ENCODE measurements around the gene DPYSL5.
"Not testable (repeated sequence)": the region's sequence is repeated elsewhere in the genome, so short reads cannot be mapped to it uniquely, and the experiment has no call there.

DPYSL5 gene

GRCh38 chr2:26901326-26902183 lies 53.6 kb downstream of the DPYSL5 start:
- DNase-seq (ENCODE audit: low spot score), result peak; percentile 95

DNA sequence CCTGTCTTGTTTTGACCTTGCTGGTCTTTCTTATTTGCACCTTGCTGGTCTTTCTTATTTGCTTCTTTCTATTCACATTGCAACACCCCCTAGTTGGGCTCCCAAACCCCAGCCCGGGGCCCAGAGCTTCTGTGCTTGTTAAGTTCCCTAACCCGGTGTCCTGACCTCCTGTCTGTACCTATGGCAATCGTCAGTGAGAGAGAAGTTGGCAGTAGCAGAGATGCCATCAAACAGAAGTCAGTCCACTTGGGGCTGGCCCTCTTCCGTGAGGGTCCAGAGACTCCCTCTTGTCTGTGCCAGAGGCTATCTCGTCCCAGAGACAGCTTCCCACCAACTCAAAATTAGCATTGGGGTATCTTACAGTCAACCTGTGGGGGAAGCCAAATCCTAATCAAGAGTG lies 55.7 kb downstream of the DPYSL5 start:
- no peak for DNase-seq (ENCODE audit: low spot score)

GRCh38 chr2:26904839-26905238 lies 56.9 kb downstream of the DPYSL5 start:
- DNase-seq (ENCODE audit: low spot score), result peak; percentile 77

DNA sequence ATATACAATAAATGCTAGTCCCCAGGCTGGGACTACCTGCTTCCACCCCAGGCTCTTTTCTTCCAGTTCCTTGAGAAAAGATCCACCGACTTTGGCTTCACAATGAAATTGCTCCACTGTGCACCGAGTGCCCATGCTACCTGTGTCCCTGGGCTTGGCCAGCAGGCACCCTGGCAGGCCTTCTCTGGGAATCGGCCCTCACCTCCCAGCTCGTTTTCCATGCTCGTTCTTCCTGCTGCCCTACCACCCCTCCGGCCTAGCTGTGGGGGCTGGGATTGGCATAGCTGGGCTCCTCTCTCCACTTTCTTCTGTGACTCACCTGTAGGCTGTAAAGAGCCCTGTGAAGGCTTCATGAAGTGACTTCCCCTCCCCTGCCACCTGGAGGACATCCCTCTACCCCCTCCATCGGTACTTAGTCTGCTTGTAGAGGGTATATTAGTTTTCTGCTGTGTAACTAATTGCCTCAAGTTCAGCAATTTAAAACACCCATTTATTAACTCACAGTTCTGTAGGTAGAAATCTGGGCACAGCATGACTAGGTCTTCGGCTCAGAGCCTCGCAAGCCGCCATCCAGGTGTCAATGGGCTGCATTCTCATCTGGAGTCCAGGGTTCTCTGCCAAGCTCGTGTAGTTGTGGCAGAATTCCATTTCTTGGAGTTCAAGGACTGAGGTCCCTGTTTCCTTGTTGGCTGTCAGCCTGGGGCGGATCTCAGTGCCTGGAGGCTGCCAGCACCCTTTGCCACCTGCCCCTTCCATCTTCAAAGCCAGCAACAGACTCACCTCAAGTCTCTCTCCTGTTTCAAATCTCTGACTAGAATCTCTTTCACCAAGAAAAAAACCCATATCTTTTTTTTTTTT lies 57.6 kb downstream of the DPYSL5 start:
- DNase-seq (ENCODE audit: low spot score), result no peak

- no peak for DNase-seq (ENCODE audit: low spot score)
These were observed 59.5 kb downstream of the DPYSL5 start for GRCh38 chr2:26907416-26907815.

DNA sequence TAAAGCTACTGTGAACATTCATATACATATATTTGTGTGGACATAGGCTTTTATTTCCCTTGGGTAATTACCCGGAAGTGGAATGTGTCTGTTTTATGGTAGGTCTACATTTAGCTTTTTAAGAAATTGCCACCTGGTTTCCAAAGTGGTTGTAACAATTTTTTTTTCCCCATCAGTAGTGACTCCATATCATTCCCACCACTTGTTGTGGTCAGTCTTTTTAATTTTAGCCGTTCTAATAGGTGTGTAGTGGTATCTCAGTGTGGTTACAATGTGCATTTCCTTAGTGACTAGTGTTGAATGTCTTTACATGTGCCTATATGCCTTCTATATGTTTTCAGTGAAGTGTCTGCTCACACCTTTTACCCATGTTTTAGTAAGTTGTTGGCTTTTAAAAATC lies 62.2 kb downstream of the DPYSL5 start:
- no peak for DNase-seq (ENCODE audit: low spot score)

DNA sequence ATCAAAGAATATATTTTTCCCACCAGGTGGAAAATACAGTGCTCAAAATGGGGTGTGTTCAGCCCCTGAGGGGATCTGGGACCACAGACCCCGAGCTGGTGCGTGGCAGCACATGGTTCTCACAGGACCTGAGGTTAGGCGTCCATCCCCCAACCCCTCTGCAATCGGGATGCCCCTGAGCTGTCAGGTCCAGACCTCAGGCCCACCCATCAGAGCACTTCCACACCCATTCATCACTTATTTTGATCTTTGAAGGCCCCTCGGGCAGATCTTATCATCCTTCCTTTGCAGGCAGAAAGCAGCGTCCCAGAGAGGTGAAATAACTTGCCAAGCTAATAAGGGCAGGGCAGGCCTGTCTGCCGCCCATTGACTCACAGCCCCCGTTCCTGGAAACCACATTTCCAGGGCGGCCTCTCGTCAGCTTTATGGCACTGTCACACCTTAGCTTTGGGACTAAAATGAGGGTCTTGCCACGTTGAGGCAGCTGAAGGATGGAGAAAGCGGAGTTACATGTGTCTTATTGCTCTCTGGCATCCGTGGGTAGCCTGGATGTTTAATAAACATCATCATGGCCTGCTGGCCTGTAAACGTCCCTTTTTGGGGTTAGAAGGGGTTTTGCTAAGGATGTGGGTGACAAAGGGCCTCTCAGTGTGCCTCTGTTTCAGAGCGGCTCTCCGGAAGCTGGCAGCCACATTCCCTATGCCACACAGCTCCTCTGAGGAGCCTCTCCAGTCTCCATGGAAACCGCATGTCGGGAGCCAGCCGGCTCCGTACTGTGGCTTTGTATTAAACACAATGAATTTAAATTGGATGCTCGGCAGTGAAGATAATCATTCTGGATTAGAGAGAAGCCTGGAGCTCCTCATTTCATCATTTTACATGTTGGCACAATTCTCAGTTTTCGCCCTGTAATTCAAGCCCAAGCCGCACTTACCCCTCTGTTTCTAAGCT lies 64.3 kb downstream of the DPYSL5 start:
- DNase-seq (ENCODE audit: low spot score), result peak; percentile 97

DNA sequence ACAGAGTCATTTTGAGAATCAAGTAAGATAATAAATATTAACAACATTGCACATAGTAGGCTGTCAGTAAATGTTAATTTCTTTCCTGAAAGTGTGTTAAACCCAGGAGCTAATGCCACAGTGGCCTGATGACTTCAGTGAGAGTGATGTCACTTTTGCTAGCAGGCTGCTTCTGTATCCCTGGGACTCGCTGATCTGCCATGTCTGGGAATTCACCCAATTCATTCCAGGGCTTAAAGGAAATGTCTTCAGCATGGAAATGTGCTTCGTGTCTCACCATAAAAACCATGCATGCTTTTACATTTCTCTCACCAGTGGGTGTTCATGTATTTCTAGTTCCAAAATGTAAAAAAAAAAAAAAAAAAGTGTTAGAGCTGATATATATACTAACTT lies 65.7 kb downstream of the DPYSL5 start:
- no peak for DNase-seq (ENCODE audit: low spot score)

DNA sequence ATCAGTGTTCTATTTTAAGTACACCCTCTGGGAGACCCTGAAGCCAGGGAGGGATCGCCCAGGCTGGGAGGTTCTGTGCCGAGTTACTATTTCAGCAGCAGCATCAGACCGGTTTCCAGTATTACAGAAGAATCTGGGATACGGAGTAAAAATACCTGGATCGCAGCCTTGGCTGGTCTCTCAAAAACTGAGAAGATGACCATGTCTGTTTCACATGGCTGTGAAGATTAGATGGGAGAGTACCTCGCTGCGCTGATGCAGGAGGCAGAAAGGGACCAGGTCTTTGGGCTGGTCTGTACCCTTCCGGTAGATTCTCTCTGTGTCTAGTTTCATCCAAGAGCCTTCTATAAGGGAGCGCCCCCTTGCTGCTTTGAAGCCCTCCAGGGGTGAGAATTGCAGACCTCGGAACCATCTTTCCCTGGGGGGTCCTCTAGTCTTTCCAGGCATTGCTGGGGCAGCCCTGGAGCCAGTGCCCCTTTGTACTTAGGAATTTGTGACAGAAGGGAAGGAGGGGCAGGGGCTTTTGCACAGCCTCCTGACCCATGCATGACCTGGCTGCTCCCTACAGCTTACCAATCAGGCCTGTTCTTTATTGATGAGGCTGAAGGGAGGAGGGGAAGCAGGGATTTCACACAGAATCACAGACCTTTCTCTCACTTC lies 66.2 kb downstream of the DPYSL5 start:
- DNase-seq (ENCODE audit: low spot score), result no peak

DNA sequence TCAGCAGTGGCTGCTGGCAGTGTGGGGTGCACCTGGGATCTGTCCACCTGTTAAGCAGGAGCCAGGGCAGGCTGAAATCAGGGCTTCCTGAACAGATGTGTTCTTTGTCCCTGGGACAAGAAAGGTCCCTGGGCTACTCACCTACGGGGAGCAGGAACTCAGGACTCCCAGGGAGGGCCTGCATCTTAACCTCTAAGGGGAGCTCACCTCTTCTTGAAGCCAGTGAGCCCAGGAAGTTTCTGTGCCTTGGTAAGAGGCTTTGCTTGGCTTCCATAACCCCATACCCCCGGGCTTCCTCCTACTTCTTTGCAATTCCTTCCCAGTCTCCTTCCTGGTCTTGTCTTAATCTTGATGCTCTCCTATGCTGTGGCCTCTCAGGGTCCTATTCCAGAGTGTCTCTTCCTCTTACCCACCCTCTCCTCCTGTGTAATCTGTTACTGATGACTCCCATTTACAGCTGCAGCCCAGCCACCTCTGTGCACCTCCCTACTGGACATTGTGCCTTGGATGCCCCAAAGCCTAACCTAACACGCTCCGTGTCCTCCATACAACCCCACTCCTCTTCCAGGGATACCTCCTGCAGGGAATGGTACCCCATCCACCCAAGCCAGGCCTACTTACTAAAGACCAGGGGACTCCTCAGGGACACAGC lies 66.9 kb downstream of the DPYSL5 start:
- no peak for DNase-seq (ENCODE audit: low spot score)

- no peak for DNase-seq (ENCODE audit: low spot score)
These were observed 67.4 kb downstream of the DPYSL5 start for GRCh38 chr2:26915316-26915715.

GRCh38 chr2:26916128-26916692 lies 68.3 kb downstream of the DPYSL5 start:
- no peak for DNase-seq (ENCODE audit: low spot score)

DNA sequence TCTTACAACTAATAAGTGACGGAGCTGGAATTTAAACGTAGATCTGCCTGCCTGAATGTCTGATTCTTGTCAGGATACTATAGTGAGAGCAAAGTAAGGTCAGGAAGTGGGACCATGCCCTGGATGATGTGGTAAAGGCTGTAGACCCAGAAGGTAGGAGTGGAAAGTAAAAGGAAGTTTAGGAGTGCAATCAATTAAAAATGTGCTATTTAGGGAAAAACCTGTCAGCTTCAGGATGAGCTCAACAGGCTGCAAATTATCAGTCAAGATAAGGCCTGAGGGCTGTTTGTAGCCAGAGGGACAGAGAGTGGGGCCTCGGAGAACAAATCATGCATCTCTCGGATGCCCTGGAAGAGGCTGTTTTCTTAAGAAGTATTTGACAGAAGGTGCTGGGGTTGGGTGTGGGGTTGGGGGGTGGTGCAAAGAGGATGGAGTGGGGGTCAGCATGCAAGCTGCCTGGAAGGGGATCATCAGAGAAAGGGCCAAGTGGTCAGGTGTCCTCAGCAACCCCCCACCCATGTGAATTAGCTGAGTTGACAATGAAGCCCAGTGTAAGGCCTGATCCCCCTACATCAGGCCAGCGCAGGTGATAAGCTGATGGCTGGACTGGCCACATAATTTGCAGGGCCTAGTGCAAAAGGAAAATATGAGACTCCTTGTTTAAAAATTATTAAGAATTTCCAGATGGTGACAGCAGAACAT lies 69.4 kb downstream of the DPYSL5 start:
- DNase-seq (ENCODE audit: low spot score), result no peak

- no peak for DNase-seq (ENCODE audit: low spot score)
These were observed 73.4 kb downstream of the DPYSL5 start for GRCh38 chr2:26921323-26921722.

DNA sequence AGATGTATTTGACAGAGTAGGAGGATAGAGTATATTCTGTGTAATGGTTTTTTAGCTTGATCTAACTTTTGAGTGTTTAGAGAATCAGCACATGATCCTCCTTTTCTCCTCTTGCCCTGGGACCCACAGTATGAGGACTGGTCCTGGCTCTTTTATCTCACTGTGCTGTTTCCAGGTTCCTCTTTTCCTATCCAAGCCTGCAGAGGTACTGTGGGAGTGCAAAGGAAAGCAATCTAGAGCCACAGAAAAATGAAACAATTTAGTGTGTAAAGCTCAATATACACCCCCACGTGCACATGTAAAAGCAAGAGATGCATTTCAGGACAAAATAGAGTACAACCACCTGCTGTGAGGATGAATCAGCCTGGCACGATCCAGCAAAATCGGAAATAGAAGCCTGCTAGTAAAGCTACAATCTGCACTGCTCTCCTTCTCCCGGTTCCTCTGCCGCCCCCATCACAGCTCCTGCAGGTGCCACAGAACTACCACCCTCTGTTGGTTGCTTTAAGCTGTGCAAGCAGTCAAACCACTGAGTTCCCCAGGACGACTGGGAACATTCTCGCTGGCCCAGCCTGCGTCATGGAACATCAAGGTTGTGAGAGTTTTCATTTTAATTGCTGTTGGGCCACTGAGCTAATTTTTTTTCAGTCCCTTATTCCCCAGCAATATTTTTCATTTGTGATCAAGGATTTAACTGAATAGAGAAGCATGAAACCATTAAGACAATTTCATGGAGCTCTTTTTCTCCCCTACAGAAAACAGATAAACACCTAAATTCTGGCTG lies 74.7 kb downstream of the DPYSL5 start:
- DNase-seq (ENCODE audit: low spot score), result peak; percentile 84

- DNase-seq (ENCODE audit: low spot score), result not testable (repeated sequence)
These were observed 75.2 kb downstream of the DPYSL5 start for GRCh38 chr2:26923189-26923466.

GRCh38 chr2:26924731-26925099 lies 76.8 kb downstream of the DPYSL5 start:
- no peak for DNase-seq (ENCODE audit: low spot score)

DNA sequence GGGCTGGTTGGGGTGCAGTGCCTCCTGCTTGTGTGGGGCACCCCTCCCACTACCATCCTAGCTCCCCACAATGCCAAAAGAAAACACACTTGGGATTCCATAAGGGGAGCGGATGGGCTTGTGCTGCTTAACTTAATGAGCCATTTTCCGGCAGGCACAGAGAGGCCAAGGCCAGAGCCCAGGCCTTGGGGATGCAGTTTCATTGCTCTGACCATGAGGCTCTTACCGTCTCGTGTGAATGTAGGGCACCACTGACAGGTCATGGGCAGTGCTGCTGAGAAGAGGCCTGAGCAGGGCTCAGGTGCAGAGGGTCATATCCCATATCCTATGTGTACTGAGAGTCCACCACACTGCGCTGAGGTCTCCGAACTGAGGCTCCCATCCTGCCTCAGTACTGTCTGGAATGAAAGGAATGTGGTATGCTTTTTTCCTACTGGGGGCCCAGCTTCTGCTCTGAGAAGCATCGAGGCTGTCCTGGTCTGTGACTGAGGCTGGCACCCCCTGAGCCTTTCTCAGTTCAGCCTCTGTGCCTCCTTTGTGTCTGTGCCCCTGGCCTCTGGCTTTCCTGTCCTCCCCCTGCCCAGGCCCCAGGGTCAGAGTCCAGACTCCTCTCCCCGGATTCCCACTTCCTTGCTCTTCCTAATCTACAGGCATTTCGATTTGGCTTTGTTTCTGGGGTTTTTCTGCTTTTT lies 77.3 kb downstream of the DPYSL5 start:
- no peak for DNase-seq (ENCODE audit: low spot score)

DNA sequence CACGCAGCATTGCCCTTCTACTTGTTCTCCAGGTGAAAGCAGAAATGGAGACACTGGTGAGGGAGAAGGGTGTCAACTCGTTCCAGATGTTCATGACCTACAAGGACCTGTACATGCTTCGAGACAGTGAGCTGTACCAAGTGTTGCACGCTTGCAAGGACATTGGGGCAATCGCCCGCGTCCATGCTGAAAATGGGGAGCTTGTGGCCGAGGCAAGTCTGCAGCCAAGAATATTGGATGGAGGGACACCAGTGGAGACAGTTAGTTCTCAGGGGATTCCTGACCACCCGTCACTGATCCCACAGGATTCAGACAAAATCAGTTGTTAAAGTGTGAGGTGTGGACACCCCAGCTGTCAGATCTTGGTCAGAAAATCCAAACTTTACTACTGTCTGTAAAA lies 79.3 kb downstream of the DPYSL5 start:
- DNase-seq (ENCODE audit: low spot score), result no peak

Measured in pons (tissue), 1 donor.